Upper lobe of left lung (tissue), 6 donors: ENCODE results near the gene RHEB. TPM values are rescaled to one million over a fixed set of nuclear protein-coding genes. Genes with fewer than 3 reads are reported as not detected.

ENCODE experiments used
- ATAC-seq, 2 donors: fragments of 200-7000 bp; cut with Tn5 transposase; one replicate each; pipeline ENCODE4 v1.9.1; 2022; ENCODE audit warnings: mild to moderate bottlenecking in 2 of 2, moderate library complexity in 2 of 2; ENCODE audit not compliant: low FRiP score in 2 of 2
- DNase-seq, 2 donors: peaks; one replicate each; pipeline ENCODE4 v3.0.0-alpha.2; 2019 to 2020
- H3K27ac ChIP-seq, 4 donors: fragments of 200-600 bp; sonication (generic); one replicate each; pipeline ENCODE4 v1.5.1; 2016 to 2019
- H3K27me3 ChIP-seq, 4 donors: fragments of 200-600 bp; sonication (generic); one replicate each; pipeline ENCODE4 v1.5.1; 2017 to 2019
- H3K36me3 ChIP-seq, 4 donors: fragments of 200-600 bp; sonication (generic); one replicate each; pipeline ENCODE4 v1.5.1; 2016 to 2019
- H3K4me1 ChIP-seq, 4 donors: fragments of 200-600 bp; sonication (generic); one replicate each; pipeline ENCODE4 v1.5.1; 2018 to 2019
- H3K4me3 ChIP-seq, 4 donors: fragments of 200-600 bp; sonication (generic); one replicate each; pipeline ENCODE4 v1.5.1; 2017 to 2019; ENCODE audit warnings: mild to moderate bottlenecking in 2 of 4, moderate library complexity in 1 of 4
- H3K9me3 ChIP-seq, 4 donors: fragments of 200-600 bp; sonication (generic); one replicate each; pipeline ENCODE4 v1.5.1; 2018 to 2019
- EP300 ChIP-seq, 4 donors: sonication (generic); formaldehyde crosslinking; IDR thresholded peaks; one replicate each; pipeline ENCODE4 v1.5.1; 2017; ENCODE audit warnings: antibody characterized with exemption in 4 of 4, control low read depth in 2 of 4
- POLR2A ChIP-seq, 4 donors: fragments of 450-650 bp; IDR thresholded peaks; one replicate each; pipeline ENCODE4 v1.5.1; 2016 to 2017; ENCODE audit warnings: antibody characterized with exemption in 4 of 4, mild to moderate bottlenecking in 2 of 4
- POLR2AphosphoS5 ChIP-seq, 2 donors: sonication (generic); formaldehyde crosslinking; IDR thresholded peaks; one replicate each; pipeline ENCODE4 v1.5.1; 2017; ENCODE audit warnings: antibody characterized with exemption in 2 of 2
- WGBS, 2 donors: methylation state at CpG; one replicate each; pipeline ENCODE4 v1.1.5; 2017 to 2018; 5-methylcytosine and 5-hydroxymethylcytosine counted together
- total RNA-seq, 6 donors: library from RNA; depleted of rRNA in 4 of 6; stranded (reverse); fragments of >200 nt in 4 of 6; gene quantifications; one replicate each; pipeline versions ENCODE4 v1.1.0 to v1.2.1, GENCODE V29; 2016 to 2021
- TF ChIP-seq, protein P1 (sequence below), 6 experiments: fragments of 450-650 bp in 4 of 6; fragments of 200-600 bp in 2 of 6; sonication (generic) in 2 of 6; IDR thresholded peaks; one replicate each; pipeline ENCODE4 v1.5.1; 2016 to 2019; ENCODE audit warnings: antibody characterized with exemption in 6 of 6
- donor health status: DM: no; HTN: no; CAD: no; lungs with moderate emphysema.
- donor health status: DM: no; HTN: yes; CAD: no; lungs with severe emphysema.

The RHEB gene
- total RNA-seq, 6 donors from 2014 or later = 63.0 to 105 (median 93.4) TPM

DNA sequence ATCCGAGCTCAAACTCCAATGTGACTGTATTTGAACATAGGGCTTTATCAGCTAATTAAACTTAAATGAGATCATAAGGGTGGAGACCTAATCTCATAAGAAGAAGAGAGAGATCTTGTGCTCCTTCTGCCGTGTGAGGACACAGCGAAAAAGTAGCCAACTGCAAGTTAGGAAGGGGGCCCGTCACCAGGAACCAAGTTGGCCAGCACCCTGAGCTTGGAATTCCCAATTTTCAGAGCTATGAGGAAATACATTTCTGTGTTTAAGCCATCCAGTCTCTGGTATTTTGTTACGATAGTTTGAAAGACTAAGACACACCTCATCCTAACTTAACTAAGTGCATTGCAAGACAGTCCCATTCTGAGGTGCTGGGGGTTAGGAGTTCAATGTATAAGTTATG lies 95.8 kb downstream of the RHEB start:
- peaks cover 0 to 3% (median 0%) of the 10 kb centered on the region in 4 donors for H3K9me3 ChIP-seq
- H3K27me3 ChIP-seq = no peaks in the 10 kb centered on the region
- WGBS, 2 donors = 87 to 88% methylated on average over 5 of the region's 5 CpGs
- no peak for DNase-seq
- H3K4me1 ChIP-seq = peaks cover 12 to 30% (median 24%) of the 10 kb centered on the region in 4 donors
- ATAC-seq = peak in 1 of 2 donors; percentile 11
- H3K4me3 ChIP-seq = no peak overlapping the region
- H3K27ac ChIP-seq = no peak overlapping the region
- no peaks in the 10 kb centered on the region for H3K36me3 ChIP-seq
- TF ChIP-seq, protein P1, sequence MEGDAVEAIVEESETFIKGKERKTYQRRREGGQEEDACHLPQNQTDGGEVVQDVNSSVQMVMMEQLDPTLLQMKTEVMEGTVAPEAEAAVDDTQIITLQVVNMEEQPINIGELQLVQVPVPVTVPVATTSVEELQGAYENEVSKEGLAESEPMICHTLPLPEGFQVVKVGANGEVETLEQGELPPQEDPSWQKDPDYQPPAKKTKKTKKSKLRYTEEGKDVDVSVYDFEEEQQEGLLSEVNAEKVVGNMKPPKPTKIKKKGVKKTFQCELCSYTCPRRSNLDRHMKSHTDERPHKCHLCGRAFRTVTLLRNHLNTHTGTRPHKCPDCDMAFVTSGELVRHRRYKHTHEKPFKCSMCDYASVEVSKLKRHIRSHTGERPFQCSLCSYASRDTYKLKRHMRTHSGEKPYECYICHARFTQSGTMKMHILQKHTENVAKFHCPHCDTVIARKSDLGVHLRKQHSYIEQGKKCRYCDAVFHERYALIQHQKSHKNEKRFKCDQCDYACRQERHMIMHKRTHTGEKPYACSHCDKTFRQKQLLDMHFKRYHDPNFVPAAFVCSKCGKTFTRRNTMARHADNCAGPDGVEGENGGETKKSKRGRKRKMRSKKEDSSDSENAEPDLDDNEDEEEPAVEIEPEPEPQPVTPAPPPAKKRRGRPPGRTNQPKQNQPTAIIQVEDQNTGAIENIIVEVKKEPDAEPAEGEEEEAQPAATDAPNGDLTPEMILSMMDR (IDR thresholded peaks at IDR 0.05) = no peak
- TF ChIP-seq EP300 (IDR thresholded peaks at IDR 0.05) (no peak), POLR2A (IDR thresholded peaks at IDR 0.05) (no peak), POLR2AphosphoS5 (IDR thresholded peaks at IDR 0.05) (no peak)

DNA sequence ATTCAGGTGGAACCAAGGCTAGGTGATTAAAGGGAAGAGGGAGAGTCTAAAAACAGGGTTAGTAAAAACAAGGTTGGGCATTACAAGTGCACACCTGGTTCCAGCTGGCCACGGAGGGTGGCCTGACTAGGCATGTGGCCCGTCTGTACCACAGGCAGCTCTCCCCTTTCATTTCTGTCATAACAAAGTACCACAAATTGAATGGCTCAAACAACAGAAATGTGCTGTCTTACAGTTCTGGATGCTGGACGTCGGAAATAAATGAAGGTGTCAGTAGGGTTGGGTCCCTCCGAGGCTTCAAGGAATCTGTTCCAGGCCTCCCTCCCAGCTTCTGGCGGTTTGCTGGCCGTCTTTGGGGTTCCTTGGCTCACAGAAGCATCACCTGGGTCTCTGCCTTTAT lies 96.5 kb downstream of the RHEB start:
- H3K27ac ChIP-seq = no peak overlapping the region
- ATAC-seq (no peak), DNase-seq (no peak)
- no peak for TF ChIP-seq POLR2A (IDR thresholded peaks at IDR 0.05)
- TF ChIP-seq, protein P1 (IDR thresholded peaks at IDR 0.05) = no peak
- no peak for TF ChIP-seq EP300 (IDR thresholded peaks at IDR 0.05)
- TF ChIP-seq POLR2AphosphoS5 (IDR thresholded peaks at IDR 0.05) = no peak
- H3K4me1 ChIP-seq = peaks cover 8 to 23% (median 17%) of the 10 kb centered on the region in 4 donors
- no peak overlapping the region for H3K4me3 ChIP-seq
- peaks cover 0 to 3% (median 0%) of the 10 kb centered on the region in 4 donors for H3K9me3 ChIP-seq
- H3K36me3 ChIP-seq = no peaks in the 10 kb centered on the region
- WGBS, 2 donors = 83 to 84% methylated on average over 7 of the region's 7 CpGs
- H3K27me3 ChIP-seq = no peaks in the 10 kb centered on the region

DNA sequence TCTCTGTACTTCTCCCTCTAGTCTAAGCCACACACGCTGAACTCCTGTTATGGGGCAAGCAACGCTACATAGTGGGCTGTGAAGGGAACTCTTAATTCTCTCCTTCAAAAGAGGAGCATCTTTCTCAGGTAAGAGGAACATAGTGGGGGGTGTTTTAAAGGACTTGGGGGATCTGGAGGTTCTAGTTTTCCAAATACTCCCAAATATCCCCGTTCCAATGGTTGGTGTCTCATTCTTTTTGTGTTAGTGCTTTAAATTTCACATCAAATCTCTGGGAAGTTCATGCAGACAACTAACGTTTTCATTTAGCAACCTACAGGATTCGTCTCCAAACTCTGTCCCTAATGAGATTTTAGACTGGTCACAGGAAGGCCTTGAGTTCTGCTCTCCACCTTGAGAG lies 97.5 kb downstream of the RHEB start:
- no peak for DNase-seq
- Histone ChIP-seq H3K9me3 (peaks cover 0 to 3% (median 0%) of the 10 kb centered on the region in 4 donors), H3K4me1 (peaks cover 2 to 13% (median 9%) of the 10 kb centered on the region in 4 donors), H3K36me3 (no peaks in the 10 kb centered on the region), H3K27ac (no peak overlapping the region), H3K27me3 (no peaks in the 10 kb centered on the region), H3K4me3 (no peak overlapping the region)
- no peak for ATAC-seq
- TF ChIP-seq POLR2AphosphoS5 (IDR thresholded peaks at IDR 0.05) (no peak), EP300 (IDR thresholded peaks at IDR 0.05) (no peak)
- WGBS, 2 donors = 70 to 92% methylated on average over 5 of the region's 5 CpGs

DNA sequence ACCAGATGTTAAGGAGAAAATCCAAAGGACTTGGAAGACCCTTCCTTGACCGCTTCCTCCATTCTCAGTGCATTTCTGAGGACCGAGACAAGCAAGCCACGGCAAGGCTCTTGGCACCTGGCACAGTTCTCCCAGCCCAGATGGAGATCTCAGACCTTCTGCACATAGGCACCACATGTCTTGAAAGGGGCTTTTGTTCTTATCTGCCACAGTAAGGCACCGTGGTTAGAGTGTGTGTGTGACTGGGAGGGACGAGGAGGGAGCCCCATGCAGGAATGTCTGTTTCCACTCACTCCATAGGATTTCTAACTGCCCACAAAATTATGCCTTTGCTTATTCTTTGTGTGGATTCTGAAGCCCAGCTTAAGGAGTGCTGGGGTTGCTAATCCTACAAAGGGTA lies 99.6 kb downstream of the RHEB start:
- 73 to 74% methylated on average over 5 of the region's 5 CpGs for whole genome bisulfite sequencing, 2 donors

DNA sequence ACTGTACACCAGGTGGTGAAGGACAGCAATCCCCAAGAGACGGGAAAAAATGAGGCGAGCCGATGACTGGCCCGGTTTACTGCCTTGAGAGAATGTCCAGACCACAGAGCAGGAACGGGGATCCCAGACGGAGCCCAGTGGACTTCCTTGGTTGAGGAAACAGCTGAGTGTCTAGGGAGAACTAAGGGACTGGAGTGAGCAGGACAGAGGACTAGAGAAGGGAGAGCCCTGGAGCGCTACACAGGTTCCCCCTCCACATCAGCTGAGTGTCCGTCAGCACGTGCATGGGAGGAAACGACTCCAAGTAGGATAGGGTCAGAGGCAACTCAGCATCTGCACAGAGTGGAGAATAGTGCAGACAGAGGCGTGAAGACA lies 102.8 kb downstream of the RHEB start:
- Histone ChIP-seq H3K4me3 (no peak overlapping the region), H3K9me3 (no peaks in the 10 kb centered on the region), H3K27ac (peak overlapping the region in 1 of 4 donors; percentile 17), H3K4me1 (peaks cover 0 to 11% (median 10%) of the 10 kb centered on the region in 4 donors), H3K27me3 (no peaks in the 10 kb centered on the region), H3K36me3 (no peaks in the 10 kb centered on the region)
- DNase-seq (no peak), ATAC-seq (peak; percentile 25 to 27)
- WGBS, 2 donors = 57 to 60% methylated on average over 11 of the region's 11 CpGs
- TF ChIP-seq POLR2AphosphoS5 (IDR thresholded peaks at IDR 0.05) (no peak), POLR2A (IDR thresholded peaks at IDR 0.05) (no peak), EP300 (IDR thresholded peaks at IDR 0.05) (no peak)
- TF ChIP-seq, protein P1 (IDR thresholded peaks at IDR 0.05) = no peak

More for the DNA sequence above, 99.6 kb downstream of the RHEB start:
- Histone ChIP-seq H3K27me3 (no peaks in the 10 kb centered on the region), H3K36me3 (no peaks in the 10 kb centered on the region), H3K9me3 (peaks cover 0 to 3% (median 0%) of the 10 kb centered on the region in 4 donors), H3K4me3 (no peak overlapping the region), H3K4me1 (peaks cover 0 to 11% (median 10%) of the 10 kb centered on the region in 4 donors), H3K27ac (no peak overlapping the region)
- ATAC-seq (no peak), DNase-seq (no peak)
- TF ChIP-seq POLR2A (IDR thresholded peaks at IDR 0.05) (no peak), EP300 (IDR thresholded peaks at IDR 0.05) (no peak), POLR2AphosphoS5 (IDR thresholded peaks at IDR 0.05) (no peak)
